ENCODE measurements around the gene BARX1.
"Not testable (repeated sequence)": the region's sequence is repeated elsewhere in the genome, so short reads cannot be mapped to it uniquely, and the experiment has no call there.

BARX1 gene

DNA sequence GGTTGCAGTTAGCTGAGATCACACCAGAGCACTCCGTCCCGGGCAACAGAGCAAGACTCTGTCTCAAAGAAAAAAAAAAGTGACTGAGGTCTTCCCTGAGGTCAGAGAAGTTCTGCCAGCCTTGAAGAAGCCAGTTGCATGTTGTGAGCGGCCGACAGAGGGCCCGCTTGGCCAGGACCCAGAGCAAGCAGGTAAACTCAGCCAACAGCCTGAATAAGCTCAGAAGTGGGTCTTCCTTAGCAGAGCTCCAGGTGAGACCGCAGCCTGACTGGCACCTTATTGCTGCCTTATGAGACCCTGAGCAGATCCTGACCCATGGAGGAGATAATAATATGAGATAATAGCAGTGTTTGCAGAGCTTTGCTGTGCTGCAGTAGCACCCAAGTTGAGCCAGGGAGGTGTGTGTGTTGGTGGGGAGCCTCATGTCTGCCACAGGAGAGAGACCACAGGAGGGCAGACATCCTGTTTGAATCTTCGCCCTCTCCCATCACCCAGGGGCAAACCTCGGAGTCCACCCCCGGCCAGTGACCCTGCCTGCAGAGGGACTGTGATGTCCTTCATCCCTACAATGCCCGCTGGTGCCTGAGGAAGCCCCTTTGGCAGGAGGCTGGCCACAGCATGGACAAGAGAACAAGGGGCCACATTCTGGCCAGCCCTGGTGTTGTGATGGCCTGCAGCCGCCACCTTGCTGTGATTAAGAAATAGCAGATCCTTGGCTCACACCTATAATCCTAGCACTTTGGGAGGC lies 10.8 kb upstream of the BARX1 start:
- DNase-seq, result no peak

DNA sequence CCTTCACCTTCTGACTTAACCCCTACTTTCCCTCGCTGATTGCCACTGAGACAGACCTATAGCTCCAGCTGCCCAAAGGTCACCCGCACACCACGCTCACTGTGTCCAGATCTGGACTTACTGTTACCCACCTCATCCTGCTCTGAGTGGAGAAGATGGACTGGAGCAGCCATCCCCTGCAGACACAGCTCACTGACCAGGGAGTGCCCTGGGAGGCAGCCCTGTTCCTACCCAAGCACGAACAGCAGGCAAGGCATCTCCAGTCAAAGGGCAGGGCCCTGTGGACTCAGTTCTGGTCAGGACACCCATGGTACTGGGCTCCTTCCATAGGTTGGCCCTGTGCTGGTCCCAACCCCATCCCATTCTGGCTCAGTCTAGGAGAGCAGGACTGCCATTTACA lies 9.5 kb upstream of the BARX1 start:
- DNase-seq, result no peak

DNA sequence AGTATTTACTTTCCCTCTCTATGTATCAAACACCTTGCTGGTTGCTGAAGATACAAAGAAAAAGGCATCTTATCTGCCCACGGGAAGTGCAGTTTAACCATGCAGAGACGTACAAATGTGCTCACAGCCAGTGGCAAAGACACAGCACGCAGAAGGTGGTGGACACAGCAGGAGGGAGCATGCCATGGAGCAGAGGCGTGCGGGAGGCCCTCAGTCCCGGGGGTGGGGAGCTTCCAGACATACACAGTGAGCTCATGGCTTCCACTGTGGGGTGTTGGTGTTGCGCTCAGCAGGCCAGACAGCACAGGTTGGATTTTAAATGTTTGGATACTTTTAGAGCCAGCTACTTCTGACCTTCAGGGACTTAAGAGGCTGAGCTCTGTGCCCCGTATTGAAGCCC lies 8.8 kb upstream of the BARX1 start:
- no peak for DNase-seq

DNA sequence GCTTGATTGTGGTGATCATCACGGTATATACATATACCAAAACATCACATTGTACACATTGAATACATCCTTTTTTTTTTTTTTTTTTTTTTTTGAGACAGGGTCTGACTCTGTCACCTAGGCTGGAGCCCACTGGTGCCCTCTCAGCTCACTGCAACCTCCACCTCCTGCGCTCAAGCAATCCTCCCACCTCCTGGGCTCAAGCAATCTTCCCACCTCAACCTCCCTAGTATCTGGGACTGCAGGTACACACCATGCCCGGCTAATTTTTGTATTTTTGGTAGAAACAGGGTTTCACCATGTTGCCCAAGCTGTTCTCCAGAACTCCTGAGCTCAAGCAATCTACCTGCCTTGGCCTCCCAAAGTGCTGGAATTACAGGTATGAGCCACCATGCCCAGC lies 8.3 kb upstream of the BARX1 start:
- not testable (repeated sequence) for DNase-seq

DNA sequence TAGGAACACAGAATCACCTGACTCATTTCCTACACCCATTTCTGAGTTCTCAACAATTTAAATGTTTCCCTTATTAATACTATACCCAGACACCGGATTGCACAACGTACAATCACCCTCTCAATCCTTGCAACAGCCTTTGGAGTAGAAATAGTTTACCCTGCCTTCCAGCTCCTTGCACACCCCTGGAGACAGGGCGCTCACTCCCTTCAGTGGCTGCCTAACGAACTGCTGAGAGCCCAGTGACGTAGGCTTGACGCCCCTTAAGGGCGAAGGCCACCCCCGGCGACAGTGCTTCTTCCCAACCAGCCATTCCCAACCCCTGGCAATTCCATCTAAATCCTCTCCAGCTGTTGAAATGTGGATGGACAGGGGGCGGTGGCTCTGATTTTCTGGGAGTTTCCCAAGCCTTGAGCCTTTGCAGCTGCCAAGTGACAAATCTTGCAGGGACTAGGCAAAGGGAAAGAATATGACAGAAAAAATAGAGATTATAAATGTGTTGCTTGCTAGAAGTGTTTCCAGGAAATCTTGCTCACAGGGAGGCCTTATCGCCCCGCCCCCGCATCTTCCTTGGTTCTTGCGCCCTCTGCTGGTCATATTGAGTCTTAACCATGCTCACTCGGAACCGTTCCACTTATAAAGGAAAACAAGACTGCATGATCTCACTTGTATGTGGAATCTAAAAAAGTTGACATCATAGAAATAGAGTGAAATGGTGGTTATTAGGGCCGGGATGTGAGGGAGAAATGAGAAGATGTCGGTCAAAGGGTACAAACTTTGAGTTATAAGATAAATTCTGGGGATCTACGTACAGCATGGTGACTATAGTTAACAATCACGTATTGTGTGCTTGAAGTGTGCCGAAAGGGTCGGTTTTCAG lies 7.6 kb upstream of the BARX1 start:
- peak; percentile 58 for DNase-seq

DNA sequence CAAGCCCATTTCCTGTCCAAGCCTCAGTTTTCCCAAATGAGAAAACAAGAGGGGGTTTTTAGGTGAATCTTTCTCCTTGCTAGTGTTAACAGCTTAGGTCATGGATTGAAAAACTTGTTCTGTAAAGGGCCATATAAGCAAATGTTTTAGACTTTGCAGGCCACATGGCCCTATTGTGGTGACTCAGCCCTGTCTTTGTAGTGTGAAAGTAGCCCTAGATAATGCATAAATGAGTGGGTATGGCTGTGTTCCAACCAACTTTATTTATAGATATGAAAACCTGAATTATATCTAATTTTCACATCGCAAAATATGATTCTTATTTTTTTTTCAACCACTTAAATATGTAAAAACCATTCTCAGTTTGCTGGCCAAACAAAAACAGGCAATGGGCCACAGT lies 6.9 kb upstream of the BARX1 start:
- DNase-seq, result no peak

DNA sequence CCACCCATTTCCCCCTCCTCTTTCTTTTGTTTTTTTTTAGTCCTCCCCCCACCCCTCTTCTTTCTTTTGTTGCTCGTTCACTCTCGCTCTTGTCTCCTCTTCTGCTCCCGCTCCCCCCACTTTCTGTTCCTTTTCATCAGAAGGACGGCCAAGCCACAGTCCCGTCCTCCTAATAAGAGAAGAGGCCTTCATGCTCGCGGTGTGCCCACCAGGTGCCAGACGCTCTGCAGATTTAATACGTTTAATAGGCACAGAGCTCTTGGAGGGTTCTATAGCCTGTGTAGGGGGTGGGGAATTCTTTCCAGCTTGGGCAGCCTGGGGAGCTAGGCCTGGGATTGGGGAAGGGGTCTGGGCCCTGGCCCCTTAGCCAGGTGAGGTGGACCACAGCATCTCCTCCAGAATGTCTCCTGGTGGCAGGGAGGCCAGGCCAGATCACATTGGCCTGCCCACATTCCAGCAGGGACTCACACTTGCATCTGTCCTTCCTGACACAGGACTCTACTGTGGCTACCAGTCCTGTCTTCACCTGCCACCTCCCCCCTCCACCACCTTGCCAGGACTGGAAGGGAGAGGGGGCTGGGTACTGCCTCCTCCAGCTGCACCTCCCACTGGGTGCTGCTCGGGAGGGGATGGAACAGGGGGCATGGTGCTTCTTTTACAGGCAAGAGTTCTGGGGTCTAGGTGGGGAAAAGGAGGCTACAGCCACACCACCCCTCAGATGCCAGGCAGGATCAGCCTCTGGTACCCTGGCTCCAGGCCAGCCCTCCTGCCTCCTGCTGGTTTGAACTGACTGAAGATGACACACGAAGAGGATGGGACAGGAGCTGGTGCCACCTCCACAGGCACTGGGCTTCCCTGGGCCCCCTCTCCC lies 6.1 kb upstream of the BARX1 start:
- no peak for DNase-seq

DNA sequence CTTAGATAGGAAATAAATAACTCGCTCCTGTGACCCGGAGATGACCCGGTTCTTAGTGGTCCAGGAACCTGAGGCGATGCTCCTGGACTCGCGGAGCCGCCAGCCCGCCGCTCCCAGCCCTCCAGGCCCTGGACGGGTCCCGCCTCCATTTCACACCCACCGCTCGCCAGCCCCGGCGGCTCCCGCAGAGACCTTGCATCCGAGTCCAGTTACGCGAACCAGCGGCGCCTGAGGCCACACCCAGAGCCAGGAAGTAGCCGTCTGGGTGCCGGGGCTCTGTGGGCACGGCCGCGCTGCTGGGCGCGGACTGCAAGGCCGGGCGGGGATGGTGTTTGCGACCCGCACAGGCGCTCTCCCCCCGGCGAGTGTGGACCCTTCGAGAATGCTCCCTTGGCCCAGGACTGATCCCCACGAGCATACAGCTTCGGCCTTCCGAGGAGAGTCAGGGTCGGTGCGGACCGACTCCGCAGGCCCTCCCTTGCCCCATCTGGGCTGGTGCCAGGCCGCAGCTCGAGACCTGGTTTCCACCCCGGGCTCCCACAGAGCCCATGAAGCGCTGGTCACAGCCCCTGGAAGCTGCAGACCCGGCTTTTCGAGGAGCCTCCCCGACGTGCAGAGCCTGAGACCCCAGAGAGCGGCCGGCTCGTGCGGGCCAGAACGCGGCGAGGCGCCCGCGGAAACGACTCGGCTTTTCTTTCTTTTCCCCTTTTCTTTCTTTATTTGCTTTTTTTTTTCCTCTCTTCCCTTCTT lies 5.2 kb upstream of the BARX1 start:
- no peak for DNase-seq

DNA sequence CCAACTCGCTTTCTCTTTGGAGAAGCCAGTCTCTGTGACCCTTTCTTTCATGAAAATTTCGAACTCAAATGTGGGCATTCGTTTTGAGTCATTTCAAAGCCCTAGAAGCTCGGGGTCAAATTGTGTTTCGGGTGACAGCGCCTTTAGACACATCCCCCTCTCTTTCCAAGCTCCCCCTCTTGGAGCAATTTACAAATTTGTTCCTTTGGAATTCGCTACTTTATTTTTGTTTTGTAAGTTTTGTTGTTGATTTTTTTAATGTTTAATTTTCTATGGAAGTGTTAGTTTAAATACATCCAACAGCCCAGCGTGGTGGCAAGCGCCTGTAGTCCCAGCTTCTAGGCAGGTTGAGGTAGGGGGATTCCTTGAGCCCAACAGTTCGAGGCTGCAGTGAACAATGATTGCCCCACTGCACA lies 4.6 kb upstream of the BARX1 start:
- DNase-seq, result no peak

DNA sequence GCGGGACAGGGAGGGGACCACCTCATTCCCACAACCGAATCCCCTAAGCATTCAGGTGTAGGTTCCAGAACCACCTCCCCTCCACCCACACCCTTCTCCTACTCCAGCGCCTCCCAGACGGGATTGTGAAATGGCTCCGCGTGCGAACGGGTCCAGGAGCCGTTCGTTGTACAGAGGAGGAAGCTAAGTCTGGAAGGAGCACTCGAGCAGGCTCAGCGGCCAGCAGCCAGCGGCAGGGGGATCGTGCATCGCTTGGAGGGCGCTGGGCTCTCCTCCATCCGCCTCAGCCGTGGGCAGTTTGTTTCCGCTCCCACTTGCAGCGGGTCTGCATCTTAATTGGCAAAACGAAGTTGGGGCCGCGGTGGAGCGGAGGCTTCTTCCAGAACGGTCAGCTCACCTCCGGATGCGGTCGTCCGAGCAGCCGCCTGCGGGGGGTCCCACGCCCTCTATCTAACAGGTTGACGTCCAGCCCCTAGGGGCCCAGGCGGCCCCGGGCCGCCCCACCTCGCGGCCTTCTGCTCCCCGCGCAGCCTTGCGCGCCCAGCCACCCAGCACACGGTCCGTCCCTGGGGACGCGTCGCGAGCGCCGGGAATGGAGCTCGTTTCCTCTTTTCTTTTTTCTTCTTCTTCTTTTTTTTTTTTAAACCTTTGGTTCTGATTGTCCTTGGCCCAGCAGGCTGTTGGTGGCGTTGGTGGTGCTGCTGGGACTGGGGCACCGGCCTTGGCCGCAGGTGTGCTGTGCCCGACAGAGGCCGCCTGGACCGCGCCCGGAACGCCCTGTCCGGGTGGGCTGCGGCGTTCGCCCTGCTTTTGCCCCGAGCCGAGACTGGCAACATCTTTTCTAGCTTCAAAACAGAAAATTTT lies 3.9 kb upstream of the BARX1 start:
- DNase-seq, result no peak

DNA sequence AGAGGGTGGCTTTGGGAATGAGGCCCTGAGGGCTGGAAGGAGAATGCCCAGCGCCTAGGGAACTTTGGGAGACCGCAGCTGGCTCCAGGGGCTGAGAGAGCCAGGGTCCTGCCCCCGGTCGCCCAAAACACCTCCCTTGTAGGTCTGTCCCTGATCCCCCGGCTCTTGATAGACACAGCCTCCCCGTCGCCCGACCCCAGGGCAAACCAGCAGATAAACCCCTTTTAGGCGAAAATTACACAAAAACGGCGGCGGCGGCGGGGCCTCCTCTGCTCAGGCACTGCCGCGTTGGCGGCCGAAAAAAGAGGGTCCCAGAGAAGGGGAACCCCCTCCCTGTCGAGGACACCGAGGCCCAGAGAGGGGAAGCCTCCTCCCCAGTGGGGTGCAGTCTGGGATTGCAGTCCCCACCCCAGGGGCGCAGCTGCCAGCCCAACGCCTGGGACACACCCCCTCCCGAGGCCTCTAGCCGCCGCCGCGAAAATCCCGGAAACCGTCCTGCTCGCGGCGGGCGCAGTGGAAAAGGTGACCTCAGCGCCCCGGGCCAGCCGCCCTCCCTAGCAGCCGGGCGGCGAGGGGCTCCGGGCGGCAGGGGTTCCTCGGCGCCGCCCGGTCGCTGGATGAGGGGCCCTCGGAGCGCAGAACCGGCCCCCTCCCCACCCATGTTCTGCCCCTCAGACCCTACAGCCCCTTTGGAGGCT lies 3.1 kb upstream of the BARX1 start:
- DNase-seq, result no peak

DNA sequence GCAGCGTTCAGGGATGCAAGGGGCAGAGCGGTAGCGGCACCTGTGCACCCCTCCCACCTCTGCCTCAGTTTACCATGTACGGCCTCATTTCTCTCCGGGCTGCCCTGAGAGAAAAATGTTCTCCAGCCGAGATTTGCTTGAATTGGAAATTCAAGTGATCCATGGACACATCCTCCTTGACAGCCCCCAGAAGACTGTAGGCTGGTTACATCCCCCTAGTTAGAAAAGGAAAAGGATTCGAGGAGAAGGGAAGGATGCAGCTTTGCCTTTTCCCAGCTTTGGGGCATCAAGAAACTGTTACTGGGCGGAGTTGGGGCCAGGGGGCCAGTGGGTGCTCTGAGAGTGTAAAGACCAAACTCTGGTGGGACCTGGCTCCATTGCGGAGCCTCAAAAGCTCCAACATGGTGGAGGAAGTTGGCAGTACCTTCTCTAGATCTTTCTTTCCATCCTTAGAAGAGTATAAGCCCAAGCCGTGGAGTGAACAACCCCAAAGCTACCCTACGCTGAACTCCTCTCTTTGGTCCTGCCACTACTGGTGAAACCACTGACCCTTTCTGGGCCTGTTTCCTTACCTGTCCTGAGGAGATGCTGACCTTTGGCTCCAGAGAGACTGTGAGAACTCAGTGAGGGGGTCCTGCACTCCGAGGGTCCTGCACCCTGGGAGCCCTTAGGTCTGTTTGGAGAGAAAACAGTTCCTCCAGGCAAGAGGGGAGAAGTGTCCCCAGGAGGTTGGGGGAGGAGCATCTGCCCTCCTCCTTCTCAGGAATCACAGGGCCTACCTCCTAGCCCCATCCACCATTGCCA lies 1.0 kb upstream of the BARX1 start:
- no peak for DNase-seq

DNA sequence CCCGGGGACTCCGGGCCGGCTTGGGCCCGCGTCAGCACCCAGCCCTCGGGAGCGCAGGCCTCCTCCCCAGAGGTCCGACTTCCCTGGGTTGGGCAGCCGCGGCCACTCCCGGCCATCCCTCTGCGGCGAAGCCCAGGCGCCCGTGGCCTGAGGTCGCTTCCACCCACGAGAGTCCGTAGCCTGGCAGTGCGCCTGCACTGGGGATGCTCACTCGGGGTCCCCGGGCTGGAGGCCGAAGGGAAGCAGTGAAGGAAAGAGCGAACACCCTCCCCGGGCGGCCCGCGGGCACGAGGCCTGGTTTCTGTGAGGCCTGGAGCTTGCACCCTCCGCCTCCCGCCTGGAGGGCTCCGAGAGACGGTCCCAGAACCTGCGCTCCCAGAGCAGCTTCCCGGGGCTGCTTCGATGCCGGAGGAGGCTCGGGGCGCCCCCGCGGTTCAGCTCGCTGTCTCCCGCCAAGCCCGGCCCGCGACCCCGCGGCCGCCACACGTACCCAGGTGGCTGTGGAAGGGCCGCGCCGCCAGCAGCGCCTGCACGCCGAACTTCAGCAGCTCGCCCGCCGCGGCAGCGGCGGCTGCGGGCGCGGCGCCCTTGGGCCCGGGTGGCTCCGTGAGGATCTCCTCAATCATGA lies 607 bp downstream of the BARX1 start:
- DNase-seq, result no peak

DNA sequence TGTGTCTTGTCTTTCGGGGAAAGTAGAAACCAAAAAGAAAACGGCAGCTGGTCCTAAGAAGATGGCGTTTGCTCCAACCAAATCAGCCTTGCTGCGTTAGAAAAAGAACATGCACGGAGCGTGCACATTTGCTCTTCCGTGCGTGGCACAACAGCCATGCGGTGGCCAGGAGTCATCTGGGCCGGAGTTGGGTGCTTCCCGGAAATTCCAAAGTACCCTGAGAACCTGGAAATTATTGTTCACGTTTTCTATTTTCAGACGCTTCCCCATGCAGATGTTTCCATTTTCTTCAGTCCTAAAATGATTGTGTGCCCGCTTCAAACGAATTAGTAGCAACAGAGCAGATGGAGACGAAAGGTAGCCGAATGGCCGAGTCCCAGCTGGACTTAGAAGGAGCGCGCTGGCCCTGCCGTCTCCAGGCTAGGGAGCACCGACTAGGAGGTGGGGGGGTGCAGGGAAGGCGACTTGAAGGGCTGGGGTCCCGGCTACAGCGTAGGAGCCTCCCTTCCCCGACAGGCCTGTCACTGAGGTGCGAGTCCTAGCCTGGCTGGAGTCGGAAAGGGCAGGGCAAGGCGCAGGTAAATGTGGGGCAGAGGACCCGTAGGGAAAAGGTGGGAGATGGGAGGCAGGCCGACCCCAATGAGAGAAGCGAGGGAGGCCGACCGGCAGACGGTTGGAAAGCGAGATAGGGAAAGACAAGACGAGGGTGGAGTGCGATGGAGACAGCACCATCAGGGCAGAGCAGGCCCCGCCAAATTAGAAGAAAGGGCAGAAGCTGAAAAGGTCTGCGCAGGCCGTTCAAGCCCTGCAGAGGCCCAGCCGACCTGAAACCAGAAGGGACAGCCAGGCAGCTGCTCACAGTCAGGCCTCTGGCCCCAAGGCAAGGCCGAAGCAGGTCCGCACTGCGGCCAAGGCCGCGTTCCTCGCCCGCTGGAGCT lies 1.4 kb downstream of the BARX1 start:
- DNase-seq, result no peak

DNA sequence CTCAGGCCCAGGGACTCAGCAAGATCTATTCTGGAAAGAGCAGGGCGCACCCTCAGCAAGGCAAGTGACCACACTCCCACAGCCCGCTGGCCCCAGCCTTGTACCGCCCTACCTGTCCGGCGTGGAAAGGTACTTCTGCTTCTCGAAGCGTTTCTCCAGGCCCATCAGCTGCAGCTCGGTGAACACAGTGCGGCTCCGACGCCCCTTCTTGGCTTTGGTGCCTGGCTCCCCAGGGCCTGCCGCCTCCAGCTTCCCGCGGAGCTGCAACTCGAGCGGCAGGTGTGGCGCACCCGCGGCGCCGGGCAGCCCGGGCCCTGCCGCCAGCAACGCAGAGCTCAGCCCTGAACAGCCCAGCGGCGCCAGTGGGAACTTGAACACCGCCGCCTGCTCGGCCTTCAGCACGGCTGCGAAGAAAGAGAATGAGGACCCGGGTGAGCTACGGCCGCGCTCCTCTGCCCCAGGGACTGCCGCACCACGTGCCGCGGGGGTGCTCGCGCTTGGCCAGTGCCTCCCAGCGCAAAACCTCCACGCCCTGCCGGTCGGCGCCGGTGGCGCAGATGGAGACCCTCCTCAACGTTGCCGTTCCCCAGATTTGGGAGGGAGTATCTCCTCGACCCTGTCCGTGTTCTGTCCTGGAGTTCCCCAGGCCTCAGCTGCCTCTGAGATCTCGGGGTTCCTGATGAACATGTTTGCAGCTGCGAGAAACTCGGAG lies 2.2 kb downstream of the BARX1 start:
- DNase-seq, result no peak

DNA sequence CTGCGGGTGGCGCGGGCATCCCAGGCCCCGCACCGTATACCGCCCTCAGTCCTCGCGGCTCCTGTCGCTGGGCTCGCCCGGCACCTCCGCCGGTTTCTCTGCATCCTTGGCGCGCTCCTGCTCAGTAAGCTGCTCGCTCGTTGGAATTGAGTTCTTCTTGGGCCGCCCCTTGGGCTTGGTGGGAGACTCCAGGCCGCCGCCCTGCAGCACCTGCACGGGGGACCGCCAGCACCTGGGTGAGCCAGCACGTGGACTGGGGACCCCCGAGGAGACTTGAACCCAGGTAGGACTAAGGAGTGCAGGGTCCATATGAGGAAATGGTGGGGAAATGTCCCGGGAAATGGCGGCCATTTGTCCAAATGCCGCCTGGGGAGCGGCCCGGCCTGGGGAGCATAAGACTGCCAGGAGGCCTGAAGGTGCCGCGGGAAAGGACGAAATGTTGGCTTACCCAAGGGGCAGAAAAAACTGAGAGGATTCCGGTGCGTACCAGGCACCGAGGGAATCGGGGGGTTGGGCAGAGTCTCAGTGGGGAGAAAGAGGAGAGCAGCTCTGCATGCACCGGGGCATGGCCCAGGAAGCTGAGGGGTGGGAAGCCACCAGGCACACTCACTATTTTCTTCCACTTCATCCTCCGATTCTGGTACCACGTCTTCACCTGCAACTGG lies 2.9 kb downstream of the BARX1 start:
- DNase-seq, result no peak

DNA sequence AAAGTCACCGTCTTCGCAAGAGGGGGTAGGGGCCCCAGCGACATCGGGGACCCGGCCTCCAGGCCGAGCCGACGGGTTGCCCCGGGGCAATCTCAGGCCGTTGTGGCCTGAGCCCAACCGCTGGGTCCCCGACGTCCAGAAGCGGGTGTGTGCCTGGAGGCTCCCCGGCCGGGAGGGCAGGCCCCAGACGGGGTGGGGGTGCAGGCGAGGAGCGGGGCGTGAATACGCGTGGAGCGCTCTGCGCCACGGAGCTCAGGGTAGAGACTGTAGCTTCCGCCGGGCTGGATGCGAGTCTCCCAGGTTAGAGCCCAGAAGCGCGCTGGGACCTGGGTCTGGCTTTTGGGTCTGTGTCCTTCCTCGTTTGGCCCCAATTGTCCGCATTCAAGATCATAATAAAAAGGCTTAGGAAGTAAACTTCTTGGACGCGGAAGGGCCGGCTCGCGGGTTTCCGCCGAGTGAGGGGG lies 3.5 kb downstream of the BARX1 start:
- no peak for DNase-seq
